Breast epithelium (tissue), 3 donors: ENCODE results near the gene MBD3L5.

ENCODE experiments used
- POLR2A ChIP-seq: fragments of 450-650 bp; IDR thresholded peaks from one replicate; pipeline ENCODE4 v1.6.1; 2016; ENCODE audit warnings: antibody characterized with exemption, mild to moderate bottlenecking, moderate library complexity
- POLR2AphosphoS5 ChIP-seq, 3 donors: sonication (generic); formaldehyde crosslinking; IDR thresholded peaks; one replicate each; pipeline ENCODE4 v1.6.1; 2017; ENCODE audit warnings: antibody characterized with exemption in 3 of 3
- TF ChIP-seq, protein P1 (sequence below), 3 donors: fragments of 450-650 bp; IDR thresholded peaks; one replicate each; pipeline ENCODE4 v1.5.1; 2016 to 2017; ENCODE audit warnings: antibody characterized with exemption in 3 of 3, mild to moderate bottlenecking in 3 of 3, moderate library complexity in 3 of 3

DNA sequence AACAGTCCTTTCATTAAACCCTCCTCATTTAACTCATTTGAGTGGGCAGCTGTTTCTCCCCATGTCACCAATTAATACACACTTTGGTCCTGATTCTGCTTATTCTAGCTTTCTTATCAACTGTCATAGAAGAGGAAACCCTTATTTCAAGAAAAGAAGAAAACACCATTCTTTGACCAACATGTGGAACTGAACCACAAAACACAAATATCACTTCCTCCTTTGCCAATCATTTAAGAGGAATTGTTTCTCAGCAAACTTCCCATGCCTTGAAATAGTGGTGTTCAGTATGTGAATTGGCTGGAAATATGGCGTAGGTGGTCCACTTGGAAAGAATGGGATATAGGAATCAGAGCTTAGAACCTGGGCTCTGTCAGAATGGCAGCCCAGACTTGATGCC, 29.6 kb upstream of the MBD3L5 start:
- TF ChIP-seq, protein P1, sequence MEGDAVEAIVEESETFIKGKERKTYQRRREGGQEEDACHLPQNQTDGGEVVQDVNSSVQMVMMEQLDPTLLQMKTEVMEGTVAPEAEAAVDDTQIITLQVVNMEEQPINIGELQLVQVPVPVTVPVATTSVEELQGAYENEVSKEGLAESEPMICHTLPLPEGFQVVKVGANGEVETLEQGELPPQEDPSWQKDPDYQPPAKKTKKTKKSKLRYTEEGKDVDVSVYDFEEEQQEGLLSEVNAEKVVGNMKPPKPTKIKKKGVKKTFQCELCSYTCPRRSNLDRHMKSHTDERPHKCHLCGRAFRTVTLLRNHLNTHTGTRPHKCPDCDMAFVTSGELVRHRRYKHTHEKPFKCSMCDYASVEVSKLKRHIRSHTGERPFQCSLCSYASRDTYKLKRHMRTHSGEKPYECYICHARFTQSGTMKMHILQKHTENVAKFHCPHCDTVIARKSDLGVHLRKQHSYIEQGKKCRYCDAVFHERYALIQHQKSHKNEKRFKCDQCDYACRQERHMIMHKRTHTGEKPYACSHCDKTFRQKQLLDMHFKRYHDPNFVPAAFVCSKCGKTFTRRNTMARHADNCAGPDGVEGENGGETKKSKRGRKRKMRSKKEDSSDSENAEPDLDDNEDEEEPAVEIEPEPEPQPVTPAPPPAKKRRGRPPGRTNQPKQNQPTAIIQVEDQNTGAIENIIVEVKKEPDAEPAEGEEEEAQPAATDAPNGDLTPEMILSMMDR (IDR thresholded peaks at IDR 0.05): no peak
- TF ChIP-seq POLR2A (no peak), POLR2AphosphoS5 (IDR thresholded peaks at IDR 0.05) (no peak)
